GM19099 (cell line): ENCODE measurements around the gene KRT24.

Source experiments
- POLR2A ChIP-seq: IDR thresholded peaks from 3 replicates; pipeline ENCODE4 v1.6.1; 2011; ENCODE audit warnings: low read depth; ENCODE audit not compliant: insufficient read length; ENCODE audit errors: extremely low read depth

KRT24 gene

GRCh38 chr17:40702271-40702670 is 1.3 kb downstream of the KRT24 start:
- TF ChIP-seq POLR2A: no peak

GRCh38 chr17:40699853-40700252 is 3.7 kb downstream of the KRT24 start:
- no peak for TF ChIP-seq POLR2A

GRCh38 chr17:40699371-40699770 is 4.2 kb downstream of the KRT24 start:
- no peak for TF ChIP-seq POLR2A

GRCh38 chr17:40697297-40697696 is 6.3 kb downstream of the KRT24 start:
- TF ChIP-seq POLR2A: no peak

GRCh38 chr17:40696651-40697072 is 6.9 kb downstream of the KRT24 start:
- no peak for TF ChIP-seq POLR2A

GRCh38 chr17:40695874-40696472 is 7.6 kb downstream of the KRT24 start:
- TF ChIP-seq POLR2A: no peak

GRCh38 chr17:40694584-40694983 is 9.0 kb downstream of the KRT24 start:
- TF ChIP-seq POLR2A: no peak

GRCh38 chr17:40687106-40687505 is 16.4 kb downstream of the KRT24 start:
- no peak for TF ChIP-seq POLR2A

- no peak for TF ChIP-seq POLR2A
Observed at GRCh38 chr17:40686192-40686591, 17.4 kb downstream of the KRT24 start.

- no peak for TF ChIP-seq POLR2A
Observed at GRCh38 chr17:40680998-40681397, 22.6 kb downstream of the KRT24 start.

- TF ChIP-seq POLR2A: no peak
Observed at GRCh38 chr17:40679523-40679907, 24.0 kb downstream of the KRT24 start.

GRCh38 chr17:40678902-40679522 is 24.5 kb downstream of the KRT24 start:
- no peak for TF ChIP-seq POLR2A

- no peak for TF ChIP-seq POLR2A
Observed at GRCh38 chr17:40675905-40676304, 27.6 kb downstream of the KRT24 start.

GRCh38 chr17:40672654-40673053 is 30.9 kb downstream of the KRT24 start:
- no peak for TF ChIP-seq POLR2A

- no peak for TF ChIP-seq POLR2A
Observed at GRCh38 chr17:40671282-40671681, 32.3 kb downstream of the KRT24 start.

GRCh38 chr17:40666331-40666730 is 37.2 kb downstream of the KRT24 start:
- no peak for TF ChIP-seq POLR2A

- TF ChIP-seq POLR2A: no peak
Observed at GRCh38 chr17:40664582-40665333, 38.8 kb downstream of the KRT24 start, which contains the start of gene KRT222. KRT222 (minus strand) TSS chr17:40665177; CDS start chr17:40665099, 78 bp downstream.

GRCh38 chr17:40663252-40663651 is 40.3 kb downstream of the KRT24 start:
- TF ChIP-seq POLR2A: no peak
